Measurements from ENCODE around the gene APOM.

APOM gene

GRCh38 chr6:31629014-31629413, 26.7 kb upstream of the APOM start:
- Histone ChIP-seq H3K27ac (no peak overlapping the region), H3K4me3 (no peak overlapping the region)

GRCh38 chr6:31630177-31630934, 25.3 kb upstream of the APOM start:
- Histone ChIP-seq H3K4me3 (no peak overlapping the region), H3K27ac (no peak overlapping the region)

- no peak overlapping the region for H3K27ac ChIP-seq
- no peak overlapping the region for H3K4me3 ChIP-seq
Measured at GRCh38 chr6:31631209-31631608, 24.5 kb upstream of the APOM start.

GRCh38 chr6:31631681-31632278, 23.9 kb upstream of the APOM start:
- Histone ChIP-seq H3K4me3 (no peak overlapping the region), H3K27ac (peak overlapping the region in 2 of 21 experiments; percentile 3)

GRCh38 chr6:31632279-31632946, 23.3 kb upstream of the APOM start:
- H3K4me3 ChIP-seq, result no peak overlapping the region
- peak overlapping the region in 3 of 21 experiments; percentile 3 to 8 (median 8) for H3K27ac ChIP-seq

GRCh38 chr6:31633447-31633846, 22.2 kb upstream of the APOM start:
- Histone ChIP-seq H3K4me3 (no peak overlapping the region), H3K27ac (peak overlapping the region in 2 of 21 experiments; percentile 14 to 23)

GRCh38 chr6:31634131-31634530, 21.6 kb upstream of the APOM start:
- no peak overlapping the region for H3K4me3 ChIP-seq
- no peak overlapping the region for H3K27ac ChIP-seq

GRCh38 chr6:31634969-31635575, 20.6 kb upstream of the APOM start:
- no peak overlapping the region for H3K27ac ChIP-seq
- H3K4me3 ChIP-seq, result no peak overlapping the region

- Histone ChIP-seq H3K27ac (no peak overlapping the region), H3K4me3 (no peak overlapping the region)
Measured at GRCh38 chr6:31636698-31637596, 18.7 kb upstream of the APOM start.

- H3K4me3 ChIP-seq, result no peak overlapping the region
- H3K27ac ChIP-seq, result no peak overlapping the region
Measured at GRCh38 chr6:31639043-31639442, 16.7 kb upstream of the APOM start.

- peak overlapping the region in 2 of 21 experiments; percentile 5 to 30 for H3K27ac ChIP-seq
- no peak overlapping the region for H3K4me3 ChIP-seq
Measured at GRCh38 chr6:31639449-31639861, 16.2 kb upstream of the APOM start.

GRCh38 chr6:31640612-31641011, 15.1 kb upstream of the APOM start:
- H3K4me3 ChIP-seq, result no peak overlapping the region
- peak overlapping the region in 1 of 21 experiments; percentile 5 for H3K27ac ChIP-seq

GRCh38 chr6:31641370-31641769, 14.3 kb upstream of the APOM start:
- H3K4me3 ChIP-seq, result no peak overlapping the region
- H3K27ac ChIP-seq, result no peak overlapping the region

GRCh38 chr6:31642798-31643570, 12.7 kb upstream of the APOM start:
- no peak overlapping the region for H3K4me3 ChIP-seq
- no peak overlapping the region for H3K27ac ChIP-seq

- H3K27ac ChIP-seq, result peak overlapping the region in 1 of 21 experiments; percentile 14
- no peak overlapping the region for H3K4me3 ChIP-seq
Measured at GRCh38 chr6:31643818-31644454, 11.8 kb upstream of the APOM start.

GRCh38 chr6:31645325-31645724, 10.4 kb upstream of the APOM start:
- H3K4me3 ChIP-seq, result no peak overlapping the region

GRCh38 chr6:31651602-31652191, 4.0 kb upstream of the APOM start:
- Histone ChIP-seq H3K4me3 (peak overlapping the region; percentile 37 to 78 (median 60)), H3K27ac (peak overlapping the region; percentile 81 to 99 (median 96))

More at GRCh38 chr6:31645325-31645724, 10.4 kb upstream of the APOM start:
- no peak overlapping the region for H3K27ac ChIP-seq

Data from skin epidermis (tissue), 12 donors.